ENCODE measurements around the gene ZC3H6. TPM values are rescaled to one million over a fixed set of nuclear protein-coding genes. Genes with fewer than 3 reads are reported as not detected.

ZC3H6 gene
- total and polyA plus RNA-seq, 2 of the 4 experiments (the other 2 are of a cell fraction): 0.55 to 2.0 TPM

DNA sequence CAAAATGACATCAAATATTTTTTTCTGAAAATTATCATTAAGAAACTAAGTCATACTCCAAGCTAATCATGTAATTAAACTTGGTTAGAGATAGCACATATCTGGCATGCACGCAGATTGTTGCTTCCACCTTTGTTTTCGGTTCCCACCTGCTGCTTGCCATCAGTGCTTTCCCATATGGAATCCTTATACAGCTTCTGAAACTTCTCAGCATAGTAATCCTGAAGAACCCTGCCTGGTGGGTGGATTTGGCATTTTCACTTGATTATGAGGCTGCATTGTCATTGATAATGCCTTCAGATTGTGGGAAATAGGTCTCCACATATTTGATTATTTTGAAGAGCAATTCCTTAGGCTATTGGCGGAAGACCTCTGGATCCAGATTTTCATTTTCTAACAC, 47.5 kb downstream of the ZC3H6 start:
- Histone ChIP-seq H3K4ac (ENCODE audit: low read depth, low read length) (no peak overlapping the region), H4K5ac (ENCODE audit: low read depth, low read length) (no peak overlapping the region), H3K27ac (ENCODE audit: insufficient read depth, low read length) (no peak overlapping the region), H2AK5ac (ENCODE audit: low read depth, low read length) (no peak overlapping the region), H2BK20ac (ENCODE audit: low read depth, low read length) (no peak overlapping the region), H4K91ac (ENCODE audit: insufficient read depth, low read depth, low read length) (no peak overlapping the region), H3K18ac (ENCODE audit: low read depth, low read length) (no peak overlapping the region), H3K36me3 (ENCODE audit: control insufficient read depth, insufficient read depth, low read length) (peaks cover 4% of the 10 kb centered on the region; the same call in 1 of the 2 replicates), H3K23ac (ENCODE audit: low read depth, low read length) (no peak overlapping the region), H3K4me1 (ENCODE audit: control insufficient read depth, insufficient read depth, low read length) (no peaks in the 10 kb centered on the region), H3K9me3 (ENCODE audit: control insufficient read depth, insufficient read depth, low read length) (no peaks in the 10 kb centered on the region), H2BK15ac (ENCODE audit: low read depth, low read length) (no peak overlapping the region), H3K4me2 (ENCODE audit: low read depth, low read length) (no peak overlapping the region), H3K9me1 (ENCODE audit: insufficient read depth, low read length) (0 out of 2 replicates have a peak, but pooled peaks cover 3% of the 10 kb centered on the region), H3K56ac (ENCODE audit: extremely low read depth, insufficient read depth, low read length) (no peak overlapping the region), H4K20me1 (ENCODE audit: insufficient read depth, low read length) (no peaks in the 10 kb centered on the region), H3K14ac (replicated peaks; ENCODE audit: low read depth, low read length) (no peak overlapping the region), H3K27me3 (ENCODE audit: control insufficient read depth, insufficient read depth, low read length) (no peaks in the 10 kb centered on the region), H3K9ac (ENCODE audit: low read depth, low read length) (no peak overlapping the region), H2AFZ (replicated peaks; ENCODE audit: low read length, poor library complexity) (no peak overlapping the region), H2BK5ac (ENCODE audit: low read depth, low read length, poor library complexity, severe bottlenecking) (no peak overlapping the region), H3K4me3 (ENCODE audit: insufficient read depth, low read depth, low read length) (no peak overlapping the region), H2BK120ac (ENCODE audit: low read depth, low read length) (no peak overlapping the region), H4K8ac (ENCODE audit: low read depth in 2 of 2, low read length in 2 of 2) (no peak overlapping the region), H2AK9ac (replicated peaks; ENCODE audit: low read depth, low read length, poor library complexity) (no peak overlapping the region), H3K79me1 (ENCODE audit: low read depth in 1 of 2, low read length in 2 of 2) (no peaks in the 10 kb centered on the region)
- TF ChIP-seq SMC3 (IDR thresholded peaks at IDR 0.05; ENCODE audit: low read depth, low read length): no peak
- in situ Hi-C loops (cut with MboI; ENCODE audit: low sequenced_read_pairs): no loop called here
- BruUV-seq (replicated peaks): no TSS peak
- ATAC-seq (ENCODE audit: low read depth) (no peak), DNase-seq (no peak)
- dilution Hi-C loops (cut with HindIII; ENCODE audit: low sequenced_read_pairs, unreplicated experiment): no loop called here
- no CpG with 5 or more reads among the region's 3 CpGs for WGBS, 2 experiments (ENCODE audit: extremely low coverage in 2 of 2, insufficient read length in 1 of 2)
- intact Hi-C loops (cut with micrococcal nuclease): no loop called here
- ChIA-PET POLR2A (ENCODE audit: unreplicated experiment) (no interaction called here), CTCF (no interaction called here)

Data from IMR-90 (cell line).